Stimulated activated CD4-positive, alpha-beta T cell treated with anti-CD3 and anti-CD28 coated beads, TNF-alpha, amount 100 ng/mL, for 24 hours (primary cell): ENCODE measurements around the gene ANKRD55.
A peak's percentile ranks its signal among the peaks of the same experiment; 100 is the strongest.
"Not testable (repeated sequence)": the region's sequence is repeated elsewhere in the genome, so short reads cannot be mapped to it uniquely, and the experiment has no call there.

Source experiments
- DNase-seq, 3 experiments: peaks; one replicate each; pipeline ENCODE4 v3.0.0-alpha.2; 2020; ENCODE audit warnings: low read depth in 3 of 3

The ANKRD55 gene

GRCh38 chr5:56207537-56207936 is 25.6 kb downstream of the ANKRD55 start:
- no peak for DNase-seq

DNA sequence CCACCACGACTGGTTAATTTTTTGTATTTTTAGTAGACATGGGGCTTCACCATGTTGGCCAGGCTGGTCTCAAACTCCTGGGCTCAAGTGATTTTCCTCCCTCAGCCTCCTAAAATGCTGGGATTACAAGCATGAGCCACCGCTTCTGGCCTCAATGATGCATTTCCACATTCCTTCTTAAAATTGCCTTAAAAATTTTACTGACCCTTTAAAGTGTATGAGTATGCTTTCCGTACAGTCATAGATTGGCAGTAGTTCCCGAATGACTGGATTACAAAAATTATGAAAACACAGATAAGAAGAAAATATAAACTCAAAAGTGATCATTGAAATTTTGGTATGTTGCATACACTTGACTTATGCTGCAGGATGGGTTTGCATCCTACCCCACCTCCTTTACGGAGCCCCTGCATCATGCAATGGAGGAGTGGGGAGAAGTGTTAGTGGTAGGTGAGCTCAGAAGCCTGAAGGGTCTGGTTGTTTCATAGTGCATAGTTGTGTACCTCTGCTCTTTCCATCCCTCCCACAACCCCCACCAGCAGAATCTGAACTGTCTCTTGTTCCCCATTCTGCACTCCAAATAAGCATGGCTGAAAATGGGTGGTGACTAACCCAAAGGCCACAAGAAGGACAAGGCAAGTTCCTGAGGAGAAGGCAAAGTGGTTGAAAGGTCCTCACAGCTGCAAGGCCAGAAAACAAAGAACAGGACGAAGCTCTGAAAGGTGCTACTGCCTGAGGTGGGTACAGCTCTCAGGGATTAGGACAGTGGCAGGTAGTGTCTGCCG is 26.8 kb downstream of the ANKRD55 start:
- no peak for DNase-seq

DNA sequence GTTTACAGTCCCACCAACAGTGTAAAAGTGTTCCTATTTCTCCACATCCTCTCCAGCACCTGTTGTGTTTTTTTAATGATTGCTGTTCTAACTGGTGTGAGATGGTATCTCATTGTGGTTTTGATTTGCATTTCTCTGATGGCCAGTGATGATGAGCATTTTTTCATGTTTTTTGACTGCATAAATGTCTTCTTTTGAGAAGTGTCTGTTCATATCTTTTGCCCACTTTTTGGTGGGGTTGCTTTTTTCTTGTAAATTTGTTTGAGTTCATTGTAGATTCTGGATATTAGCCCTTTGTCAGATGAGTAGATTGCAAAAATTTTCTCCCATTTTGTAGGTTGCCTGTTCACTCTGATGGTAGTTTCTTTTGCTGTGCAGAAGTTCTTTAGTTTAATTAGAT is 29.2 kb downstream of the ANKRD55 start:
- not testable (repeated sequence) for DNase-seq

- no peak for DNase-seq
These were observed 30.6 kb downstream of the ANKRD55 start for GRCh38 chr5:56202483-56202882.

GRCh38 chr5:56201762-56202261 is 31.3 kb downstream of the ANKRD55 start:
- not testable (repeated sequence) for DNase-seq

DNA sequence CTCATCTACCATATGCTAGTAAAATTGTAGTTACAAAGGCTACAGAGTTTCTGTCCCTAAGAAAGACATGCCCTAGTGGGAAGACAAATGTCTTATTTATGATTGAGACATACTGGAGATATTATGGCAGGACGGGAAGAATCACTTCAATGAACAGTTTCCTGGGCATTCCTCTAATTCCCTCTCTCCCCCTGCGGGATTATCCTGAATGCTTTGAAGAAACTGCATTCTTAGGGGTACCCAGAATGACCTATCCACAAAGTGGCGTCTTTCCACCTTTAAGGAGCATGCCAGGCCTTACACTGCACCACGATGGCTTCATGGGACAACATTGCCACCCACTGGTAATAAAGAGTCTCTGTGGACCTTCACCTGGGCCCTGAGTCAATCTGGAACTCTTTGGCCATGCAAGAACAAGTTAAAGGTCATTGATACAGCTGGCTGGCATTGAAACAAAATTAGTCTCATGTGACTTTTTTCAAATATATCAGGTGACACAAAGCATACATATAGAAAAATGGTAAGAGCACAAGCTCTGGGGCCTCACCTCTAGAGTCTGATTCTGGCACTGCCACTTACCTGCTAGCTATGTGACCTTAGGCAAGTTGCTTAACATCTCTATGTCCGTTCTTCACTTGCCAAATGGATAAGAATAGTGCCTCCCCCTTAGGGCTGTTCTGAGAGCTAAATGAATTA is 32.0 kb downstream of the ANKRD55 start:
- peak; percentile 25 to 46 (median 41) for DNase-seq

GRCh38 chr5:56195016-56195415 is 38.1 kb downstream of the ANKRD55 start:
- no peak for DNase-seq

- DNase-seq: no peak
These were observed 40.9 kb downstream of the ANKRD55 start for GRCh38 chr5:56192246-56192645.

DNA sequence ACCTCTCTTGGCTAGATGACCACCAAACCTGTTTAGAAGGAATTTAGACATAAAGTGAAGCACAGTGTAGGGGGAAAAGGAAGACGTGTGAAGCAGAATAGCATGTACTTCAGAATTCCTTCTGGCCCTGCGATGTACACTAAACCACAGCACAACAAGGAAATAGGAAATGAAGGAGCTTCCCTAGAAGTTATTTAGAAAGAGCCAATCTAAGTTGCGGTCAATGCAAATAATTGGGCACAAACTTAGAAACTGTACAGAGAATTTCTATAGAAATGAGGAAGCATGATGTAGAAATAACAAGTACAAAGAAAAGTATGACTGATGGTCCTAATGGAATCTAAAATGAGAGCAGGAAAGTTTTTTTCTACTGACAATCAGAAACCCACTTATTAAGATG is 41.5 kb downstream of the ANKRD55 start:
- DNase-seq: no peak

- DNase-seq: no peak
These were observed 42.6 kb downstream of the ANKRD55 start for GRCh38 chr5:56190497-56190896.

DNA sequence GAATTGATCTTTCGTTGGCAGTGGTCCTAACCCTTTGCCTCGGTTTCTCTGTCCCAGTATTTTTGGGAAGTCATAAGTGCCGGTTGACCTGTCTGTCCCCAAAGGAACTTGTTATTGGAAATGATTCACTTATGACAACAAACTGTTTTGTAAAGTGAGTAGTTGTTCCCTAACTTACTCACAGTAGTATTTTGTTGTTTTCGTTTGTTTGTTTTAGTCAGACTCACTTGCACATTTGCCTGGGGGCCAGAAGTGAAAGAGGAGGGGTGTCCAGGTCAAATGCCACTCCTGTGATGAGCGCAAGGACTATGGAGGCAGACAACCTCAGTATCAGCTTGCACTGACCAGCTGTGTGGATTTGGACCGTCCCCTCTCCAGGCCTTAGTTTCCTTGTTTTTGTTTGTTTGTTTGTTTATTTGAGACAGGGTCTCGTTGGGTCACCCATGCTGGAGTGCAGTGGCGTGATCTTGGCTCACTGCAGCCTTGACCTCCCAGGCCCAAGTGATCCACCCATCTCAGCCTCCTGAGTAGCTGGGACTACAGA is 47.3 kb downstream of the ANKRD55 start:
- no peak for DNase-seq

DNA sequence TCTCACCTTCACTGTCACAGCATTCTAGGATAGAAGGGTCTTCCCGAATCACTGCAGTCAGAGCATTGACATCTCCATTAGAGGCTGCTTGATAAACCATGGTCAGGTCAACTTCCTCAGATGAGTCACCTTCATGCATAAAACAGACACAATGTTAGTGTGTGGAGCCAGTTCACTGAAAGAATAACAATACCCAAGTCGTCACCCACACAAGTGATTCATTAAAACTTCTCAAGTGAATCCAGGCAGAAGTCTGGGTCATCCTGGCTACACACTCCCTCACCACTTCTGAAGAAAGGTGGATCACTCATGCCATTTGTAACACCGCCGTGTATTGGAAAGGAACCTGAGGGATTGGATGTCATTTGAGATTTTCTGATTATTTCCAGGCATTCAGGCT is 49.6 kb downstream of the ANKRD55 start:
- no peak for DNase-seq

DNA sequence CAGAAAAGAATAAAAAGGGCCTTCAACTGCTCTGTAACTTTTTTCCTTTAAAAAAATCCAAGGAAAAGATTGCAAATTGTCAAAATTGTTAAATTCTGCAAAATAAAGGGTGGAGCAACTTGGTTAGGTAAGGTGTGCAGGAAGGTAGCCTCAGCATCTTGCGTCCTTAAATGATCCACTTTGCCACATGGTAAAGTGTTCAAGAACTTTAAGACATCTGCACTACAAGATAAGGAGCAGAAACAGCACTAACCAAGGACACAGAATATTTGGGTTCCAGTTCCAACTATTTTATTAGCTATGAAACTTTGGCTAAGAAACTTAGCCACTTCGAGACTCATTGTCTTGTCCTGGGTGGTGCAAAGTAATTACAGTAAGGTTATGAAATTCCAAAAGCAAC is 53.7 kb downstream of the ANKRD55 start:
- no peak for DNase-seq

DNA sequence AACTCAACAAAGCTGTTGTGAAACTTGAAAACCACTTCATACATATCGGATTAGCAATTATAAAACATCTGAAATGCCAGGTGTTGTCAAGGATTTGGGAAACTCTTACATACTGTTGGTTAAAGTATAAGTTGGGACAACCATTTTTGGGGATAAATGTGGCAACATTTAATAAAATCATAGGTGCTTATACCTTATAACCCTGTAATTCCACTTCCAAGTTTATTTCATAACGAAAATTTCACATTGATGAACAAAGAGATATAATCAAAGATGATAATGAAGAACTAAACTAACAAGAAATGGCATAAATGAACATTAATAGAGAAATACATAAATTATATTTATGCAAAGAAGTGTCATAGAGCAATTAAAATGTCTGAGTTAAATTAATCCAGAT is 54.3 kb downstream of the ANKRD55 start:
- no peak for DNase-seq

DNA sequence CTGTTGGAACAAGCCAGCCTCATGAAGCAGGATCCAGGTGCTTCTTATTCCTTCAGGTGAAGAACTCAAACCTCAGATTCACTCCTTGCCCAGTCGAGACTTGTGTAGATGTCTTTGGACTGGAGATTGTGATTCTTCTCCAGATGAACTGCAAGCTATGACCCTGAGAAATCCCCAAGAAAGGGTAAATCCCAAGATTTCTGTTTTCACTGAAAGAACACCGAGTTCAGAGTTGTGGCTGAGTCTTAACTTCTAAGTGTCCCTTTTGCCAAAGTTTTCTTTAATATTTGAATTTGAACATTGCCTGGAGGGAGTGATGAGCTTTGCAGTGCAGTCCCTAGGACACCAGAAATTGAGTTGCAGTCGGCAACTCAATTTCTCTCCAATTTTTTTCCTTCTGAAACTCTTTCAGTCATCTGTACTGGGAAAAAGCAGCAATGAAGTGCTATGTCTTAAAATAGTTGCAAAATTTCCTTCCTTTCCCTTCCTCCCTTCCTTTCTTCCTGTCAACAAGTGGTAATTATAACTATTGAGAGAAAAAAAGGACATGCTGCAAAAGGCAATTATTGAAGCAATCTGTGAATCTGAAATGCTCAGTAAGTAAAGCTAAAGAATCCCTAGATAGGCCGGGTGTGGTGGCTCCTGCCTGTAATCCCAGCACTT is 56.1 kb downstream of the ANKRD55 start:
- no peak for DNase-seq

- DNase-seq: no peak
These were observed 56.9 kb downstream of the ANKRD55 start for GRCh38 chr5:56176155-56176798.

DNA sequence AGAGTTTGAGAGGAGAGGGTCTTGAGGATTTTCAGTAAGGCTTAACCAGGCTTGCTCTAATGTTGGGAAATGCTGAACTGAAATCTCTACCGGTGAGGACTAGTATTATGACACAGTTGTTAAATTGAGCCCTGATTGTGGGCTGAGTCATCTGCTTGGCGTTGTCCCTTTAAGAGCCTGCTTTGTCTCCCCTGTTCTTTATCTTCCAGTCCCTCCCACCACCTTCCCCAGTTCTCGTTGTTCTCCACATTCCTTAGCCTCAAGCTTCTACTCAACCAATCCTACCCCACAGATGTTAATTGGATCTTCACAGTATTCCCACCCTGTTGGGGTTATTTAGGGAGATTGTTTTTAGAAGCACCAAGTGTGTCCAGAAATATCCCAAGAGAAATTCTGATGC is 57.6 kb downstream of the ANKRD55 start:
- no peak for DNase-seq

DNA sequence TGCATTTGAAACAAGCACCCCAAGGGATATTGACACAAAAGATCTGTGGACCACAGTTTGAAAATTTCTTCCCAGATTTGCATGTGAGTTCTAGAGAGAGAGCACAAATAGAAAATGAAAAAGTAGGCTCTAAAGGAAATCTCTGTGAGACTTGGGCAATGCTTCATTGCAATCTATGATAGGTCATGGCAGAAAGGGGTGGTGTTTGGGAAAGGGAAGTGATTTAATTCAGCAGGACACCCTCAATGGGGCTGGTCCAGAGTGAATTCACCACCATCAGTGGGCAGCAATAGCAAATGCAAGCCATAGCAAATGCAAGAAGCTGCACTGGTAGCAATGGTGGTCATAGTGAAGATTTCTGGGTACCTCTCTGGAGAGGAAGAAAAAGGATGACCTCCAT is 58.1 kb downstream of the ANKRD55 start:
- no peak for DNase-seq

GRCh38 chr5:56172241-56172640 is 60.9 kb downstream of the ANKRD55 start:
- no peak for DNase-seq

GRCh38 chr5:56170557-56170956 is 62.6 kb downstream of the ANKRD55 start:
- no peak for DNase-seq

GRCh38 chr5:56169949-56170348 is 63.2 kb downstream of the ANKRD55 start:
- DNase-seq: no peak

DNA sequence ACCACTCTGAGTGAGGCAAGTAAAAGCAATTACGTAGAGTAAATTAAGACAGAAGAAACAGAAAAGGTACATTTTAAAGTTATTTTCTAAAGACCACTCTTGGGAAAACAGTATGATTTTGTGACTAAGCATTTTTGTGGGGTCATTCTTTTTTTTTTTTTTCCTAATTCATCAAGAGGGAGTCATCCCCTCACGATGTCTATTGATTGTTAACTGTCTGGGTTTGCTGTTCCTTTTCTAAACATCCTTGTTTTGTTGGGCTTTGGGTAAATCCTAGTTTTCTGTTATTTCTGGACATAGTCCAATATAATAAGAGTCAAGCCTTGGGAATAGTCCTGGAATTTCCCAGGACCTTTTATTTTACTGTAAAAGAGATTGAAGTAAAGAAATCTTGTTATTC is 63.8 kb downstream of the ANKRD55 start:
- no peak for DNase-seq
